ENCODE data around the gene SMYD3.

DNA sequence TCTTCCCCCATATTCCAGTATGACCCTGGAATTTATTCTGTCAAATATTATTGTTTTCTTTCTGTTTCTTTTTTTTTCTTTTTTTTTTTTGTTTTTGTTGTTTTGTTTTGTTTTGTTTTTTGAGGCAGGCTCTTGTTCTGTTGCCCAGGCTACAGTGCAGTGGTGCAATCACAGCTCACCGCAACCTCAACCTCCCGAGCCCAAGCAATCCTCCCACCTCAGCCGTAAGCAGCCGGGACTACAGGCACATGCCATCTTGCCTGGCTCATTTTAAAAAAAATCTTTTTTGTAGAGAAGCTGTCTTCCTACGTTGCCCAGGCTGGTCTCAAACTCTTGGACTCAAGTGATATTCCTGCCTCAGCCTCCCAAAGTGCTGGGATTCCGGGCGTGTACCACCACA lies 237.6 kb downstream of the SMYD3 start:
- TF ChIP-seq CTCF (IDR thresholded peaks at IDR 0.05) (no peak), POLR2A (IDR thresholded peaks at IDR 0.05) (no peak)
